ENCODE data around the gene RFC4.

DNA sequence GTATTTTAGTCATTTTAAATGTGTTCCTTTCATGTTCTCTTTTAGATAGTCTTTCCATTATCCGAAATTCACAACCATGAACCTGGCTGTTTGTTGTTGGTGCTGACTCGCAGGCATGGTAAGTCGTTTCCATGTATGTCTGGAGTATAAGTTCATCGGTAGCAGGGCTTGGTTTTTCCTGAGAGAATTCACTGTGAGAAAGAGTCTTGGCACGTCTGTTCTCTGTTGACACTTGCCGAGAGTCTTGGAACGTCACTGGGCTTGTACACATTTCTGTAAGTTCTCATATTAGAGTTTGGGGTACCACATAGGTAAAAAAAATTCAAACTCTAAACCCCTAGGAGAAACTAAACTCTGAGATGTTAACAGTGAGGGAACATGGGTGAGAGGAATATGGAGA lies 52.3 kb downstream of the RFC4 start:
- no peak for TF ChIP-seq CTCF (IDR thresholded peaks at IDR 0.05)
- no peak for TF ChIP-seq POLR2AphosphoS5 (IDR thresholded peaks at IDR 0.05; ENCODE audit: low read depth, low read length)

Data from Panc1 (cell line).